Fibroblast of lung (primary cell): ENCODE measurements around the gene NEGR1. TPM values are rescaled to one million over a fixed set of nuclear protein-coding genes. Genes with fewer than 3 reads are reported as not detected.
A peak's percentile ranks its signal among the peaks of the same experiment; 100 is the strongest.

Source experiments
- DNase-seq, 2 donors: peaks; one replicate each; pipeline versions ENCODE4 v3.0.0 to v3.0.0-alpha.2; 2010; ENCODE audit warnings: low read depth in 2 of 2
- H2AFZ ChIP-seq: 2 replicates; pipeline ENCODE4 v1.5.1; 2012; ENCODE audit warnings: low read length, control low read depth, inconsistent platforms
- H3K27ac ChIP-seq: 2 replicates; pipeline ENCODE4 v1.5.1; 2011; ENCODE audit warnings: low read length, control low read depth; ENCODE audit not compliant: insufficient read depth
- H3K27me3 ChIP-seq: 2 replicates; pipeline ENCODE4 v1.5.1; 2011; ENCODE audit warnings: mild to moderate bottlenecking, low read length; ENCODE audit not compliant: control insufficient read depth, insufficient read depth
- H3K36me3 ChIP-seq: 2 replicates; pipeline ENCODE4 v1.5.1; 2011; ENCODE audit warnings: low read length; ENCODE audit not compliant: control insufficient read depth, insufficient read depth
- H3K4me1 ChIP-seq: 2 replicates; pipeline ENCODE4 v1.5.1; 2011; ENCODE audit warnings: low read length; ENCODE audit not compliant: control insufficient read depth, insufficient read depth; ENCODE audit errors: extremely low read depth
- H3K4me2 ChIP-seq: 2 replicates; pipeline ENCODE4 v1.5.1; 2011; ENCODE audit warnings: low read length, control low read depth; ENCODE audit not compliant: insufficient read depth; ENCODE audit errors: extremely low read depth
- H3K4me3 ChIP-seq, 4 experiments: fragments of 200-600 bp in 1 of 4; sonication (generic) in 1 of 4; replicated peaks in 1 of 4; 2 replicates each; pipeline ENCODE4 v1.5.1; 2011 to 2016; ENCODE audit warnings: low read length in 4 of 4, low read depth in 3 of 4, mild to moderate bottlenecking in 3 of 4, control low read depth in 2 of 4, inconsistent platforms in 1 of 4, mixed read lengths in 1 of 4; ENCODE audit not compliant: insufficient read depth in 1 of 4; ENCODE audit errors: control extremely low read depth in 1 of 4
- H3K79me2 ChIP-seq: 2 replicates; pipeline ENCODE4 v1.5.1; 2012; ENCODE audit warnings: mild to moderate bottlenecking, low read length, inconsistent platforms; ENCODE audit not compliant: control insufficient read depth, insufficient read depth
- H3K9ac ChIP-seq: 2 replicates; pipeline ENCODE4 v1.5.1; 2011; ENCODE audit warnings: mild to moderate bottlenecking, low read length, control low read depth; ENCODE audit not compliant: insufficient read depth
- H3K9me3 ChIP-seq: 2 replicates; pipeline ENCODE4 v1.5.1; 2012; ENCODE audit warnings: low read depth, low read length; ENCODE audit not compliant: control insufficient read depth, insufficient read depth
- H4K20me1 ChIP-seq: 2 replicates; pipeline ENCODE4 v1.5.1; 2011; ENCODE audit warnings: low read length; ENCODE audit not compliant: control insufficient read depth, insufficient read depth; ENCODE audit errors: extremely low read depth
- EZH2 ChIP-seq: IDR thresholded peaks from 2 replicates; pipeline ENCODE4 v1.5.1; 2012; ENCODE audit warnings: low read length, control low read depth, mild to moderate bottlenecking; ENCODE audit errors: missing control alignments
- polyA plus RNA-seq, 2 donors: library from polyadenylated mRNA; depleted of rRNA in 1 of 2; stranded (reverse) in 1 of 2; unstranded in 1 of 2; fragments of >200 nt; gene quantifications; 2 replicates each; pipeline ENCODE4 v1.2.1, GENCODE V29; 2011 to 2012; ENCODE audit warnings: missing spikeins in 1 of 2
- total RNA-seq: library from RNA; depleted of rRNA; stranded (reverse); fragments of >200 nt; gene quantifications from 2 replicates; pipeline ENCODE4 v1.2.1, GENCODE V29; 2014
- TF ChIP-seq, protein P1 (sequence below), 2 donors: IDR thresholded peaks in 1 of 2; conservative IDR thresholded peaks in 1 of 2; 1 replicate in 1 of 2; 2 replicates in 1 of 2; pipeline ENCODE4 v1.5.1; 2011 to 2012; ENCODE audit warnings: low read length in 2 of 2, control low read depth in 1 of 2, inconsistent platforms in 1 of 2, low read depth in 1 of 2, mild to moderate bottlenecking in 1 of 2

Gene NEGR1
- total and polyA plus RNA-seq, 2 donors (not counting 1 experiment from before 2014, with no cell fraction given), result 3.1 to 9.4 TPM

DNA sequence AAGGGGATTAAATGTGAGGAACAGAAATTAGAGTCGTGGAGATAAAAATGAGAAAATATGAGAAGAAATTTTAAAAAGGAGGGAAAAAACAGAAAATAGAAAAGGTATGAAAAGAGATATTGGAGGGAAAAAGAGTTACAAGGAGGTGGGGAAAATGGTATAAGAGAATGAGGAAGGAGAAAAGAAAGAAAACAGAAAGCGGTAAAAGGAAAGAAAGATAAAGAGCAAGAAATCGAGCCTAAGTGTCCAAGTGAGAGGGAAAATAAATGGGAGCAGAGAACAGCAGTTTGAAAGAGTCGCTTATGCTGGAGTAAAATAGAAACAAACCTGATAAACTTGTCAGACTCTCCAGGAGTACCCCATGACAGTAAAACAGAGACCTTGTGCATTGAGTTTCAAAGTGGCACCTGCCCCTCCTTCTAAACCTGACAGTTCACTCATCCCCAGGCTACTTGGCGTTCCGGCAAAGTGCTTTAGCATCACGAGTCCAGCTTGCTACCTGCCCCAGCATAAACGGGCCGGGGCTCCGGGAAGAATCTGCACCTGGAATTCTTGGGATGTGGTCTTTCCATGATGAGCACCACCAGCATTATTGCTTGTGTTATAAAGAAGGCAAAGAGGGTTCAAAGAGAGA lies 585 bp downstream of the NEGR1 start:
- no peaks in the 10 kb centered on the region for H3K36me3 ChIP-seq
- peak overlapping the region; percentile 78 for H3K27ac ChIP-seq
- TF ChIP-seq, protein P1, sequence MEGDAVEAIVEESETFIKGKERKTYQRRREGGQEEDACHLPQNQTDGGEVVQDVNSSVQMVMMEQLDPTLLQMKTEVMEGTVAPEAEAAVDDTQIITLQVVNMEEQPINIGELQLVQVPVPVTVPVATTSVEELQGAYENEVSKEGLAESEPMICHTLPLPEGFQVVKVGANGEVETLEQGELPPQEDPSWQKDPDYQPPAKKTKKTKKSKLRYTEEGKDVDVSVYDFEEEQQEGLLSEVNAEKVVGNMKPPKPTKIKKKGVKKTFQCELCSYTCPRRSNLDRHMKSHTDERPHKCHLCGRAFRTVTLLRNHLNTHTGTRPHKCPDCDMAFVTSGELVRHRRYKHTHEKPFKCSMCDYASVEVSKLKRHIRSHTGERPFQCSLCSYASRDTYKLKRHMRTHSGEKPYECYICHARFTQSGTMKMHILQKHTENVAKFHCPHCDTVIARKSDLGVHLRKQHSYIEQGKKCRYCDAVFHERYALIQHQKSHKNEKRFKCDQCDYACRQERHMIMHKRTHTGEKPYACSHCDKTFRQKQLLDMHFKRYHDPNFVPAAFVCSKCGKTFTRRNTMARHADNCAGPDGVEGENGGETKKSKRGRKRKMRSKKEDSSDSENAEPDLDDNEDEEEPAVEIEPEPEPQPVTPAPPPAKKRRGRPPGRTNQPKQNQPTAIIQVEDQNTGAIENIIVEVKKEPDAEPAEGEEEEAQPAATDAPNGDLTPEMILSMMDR (conservative IDR thresholded peaks at IDR 0.05 in 1 of 2, IDR thresholded peaks at IDR 0.05 in 1 of 2; ENCODE audit: low read depth in 1 of 2, low read length in 2 of 2), result no peak
- DNase-seq, result no peak
- peak overlapping the region; percentile 52 to 88 (median 68) for H3K4me3 ChIP-seq
- no peaks in the 10 kb centered on the region for H3K9me3 ChIP-seq
- H3K4me2 ChIP-seq, result peak overlapping the region; percentile 73
- peak overlapping the region; percentile 93 for H2AFZ ChIP-seq
- H3K9ac ChIP-seq, result peak overlapping the region; percentile 60
- H4K20me1 ChIP-seq, result no peaks in the 10 kb centered on the region
- no peaks in the 10 kb centered on the region for H3K79me2 ChIP-seq
- H3K27me3 ChIP-seq, result no peaks in the 10 kb centered on the region
- H3K4me1 ChIP-seq, result peaks cover 3% of the 10 kb centered on the region

DNA sequence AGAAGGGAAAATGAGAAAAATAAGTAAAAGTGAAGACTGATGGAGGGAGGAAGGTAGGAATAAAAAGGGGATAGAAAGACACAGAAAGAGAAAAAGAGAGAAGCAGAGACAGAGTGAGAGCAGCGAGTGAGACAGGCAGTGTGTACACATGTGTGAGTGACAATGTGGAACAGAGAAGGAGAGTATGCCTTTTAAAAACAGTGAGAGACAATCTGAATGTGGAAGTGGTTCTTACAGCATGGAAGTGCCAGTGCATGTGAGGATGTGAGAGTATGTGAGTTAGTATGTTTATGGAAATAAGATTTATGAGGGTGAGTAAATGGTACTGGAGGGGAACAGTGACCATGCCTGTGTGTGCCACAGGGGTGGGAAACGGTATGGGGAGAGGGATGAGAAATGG lies 1.2 kb downstream of the NEGR1 start:
- no peaks in the 10 kb centered on the region for H3K36me3 ChIP-seq
- H3K4me2 ChIP-seq, result peak overlapping the region; percentile 38
- no peak overlapping the region for H3K27ac ChIP-seq
- H2AFZ ChIP-seq, result peak overlapping the region; percentile 9
- TF ChIP-seq EZH2, result no peak
- TF ChIP-seq, protein P1 (conservative IDR thresholded peaks at IDR 0.05 in 1 of 2, IDR thresholded peaks at IDR 0.05 in 1 of 2; ENCODE audit: low read depth in 1 of 2, low read length in 2 of 2), result no peak
- H3K9ac ChIP-seq, result no peak overlapping the region
- H3K4me1 ChIP-seq, result no peaks in the 10 kb centered on the region
- H3K79me2 ChIP-seq, result no peaks in the 10 kb centered on the region
- no peaks in the 10 kb centered on the region for H3K9me3 ChIP-seq
- H3K27me3 ChIP-seq, result no peaks in the 10 kb centered on the region
- H3K4me3 ChIP-seq, result peak overlapping the region; percentile 5 to 69 (median 31)
- peak in 1 of 2 donors; percentile 5 for DNase-seq
- no peaks in the 10 kb centered on the region for H4K20me1 ChIP-seq

DNA sequence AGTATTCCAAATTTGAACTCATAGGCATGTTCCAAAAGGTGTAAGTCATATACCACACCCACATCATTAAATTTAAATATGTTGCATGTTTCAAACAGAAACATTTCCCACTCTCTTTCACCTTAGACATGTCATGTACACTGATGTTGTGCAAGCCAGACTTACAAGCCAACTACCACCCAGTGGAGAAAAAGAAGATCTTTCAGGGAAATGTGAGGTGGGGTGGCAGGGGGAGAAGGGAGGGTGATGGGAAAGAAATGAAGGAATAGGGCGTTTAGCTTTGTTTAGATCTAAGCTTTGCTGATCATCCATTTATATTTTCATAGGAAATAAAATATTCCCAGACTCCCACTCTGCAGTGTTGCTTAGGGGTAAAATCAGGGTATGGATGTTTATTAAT lies 1.6 kb downstream of the NEGR1 start:
- peak in 1 of 2 donors; percentile 10 for DNase-seq
- H3K36me3 ChIP-seq, result no peaks in the 10 kb centered on the region
- H3K4me3 ChIP-seq, result peak overlapping the region in 3 of 4 experiments; percentile 5 to 69 (median 52)
- no peak for TF ChIP-seq EZH2
- TF ChIP-seq, protein P1 (conservative IDR thresholded peaks at IDR 0.05 in 1 of 2, IDR thresholded peaks at IDR 0.05 in 1 of 2; ENCODE audit: low read depth in 1 of 2, low read length in 2 of 2), result no peak
- H3K27ac ChIP-seq, result no peak overlapping the region
- peak overlapping the region; percentile 9 for H2AFZ ChIP-seq
- H3K4me2 ChIP-seq, result peak overlapping the region; percentile 38
- no peaks in the 10 kb centered on the region for H3K79me2 ChIP-seq
- H3K4me1 ChIP-seq, result no peaks in the 10 kb centered on the region
- H3K27me3 ChIP-seq, result no peaks in the 10 kb centered on the region
- no peak overlapping the region for H3K9ac ChIP-seq
- H3K9me3 ChIP-seq, result no peaks in the 10 kb centered on the region
- no peaks in the 10 kb centered on the region for H4K20me1 ChIP-seq
